HG02798 (cell line): ENCODE data around the gene PARVG.
"Not testable (repeated sequence)": the region's sequence is repeated elsewhere in the genome, so short reads cannot be mapped to it uniquely, and the experiment has no call there.

Source experiments
- ATAC-seq: cut with Tn5 transposase; IDR thresholded peaks from one replicate; pipeline ENCODE4 v1.9.1; 2021; ENCODE audit warnings: mild to moderate bottlenecking; ENCODE audit not compliant: unreplicated experiment, poor library complexity

Gene PARVG

DNA sequence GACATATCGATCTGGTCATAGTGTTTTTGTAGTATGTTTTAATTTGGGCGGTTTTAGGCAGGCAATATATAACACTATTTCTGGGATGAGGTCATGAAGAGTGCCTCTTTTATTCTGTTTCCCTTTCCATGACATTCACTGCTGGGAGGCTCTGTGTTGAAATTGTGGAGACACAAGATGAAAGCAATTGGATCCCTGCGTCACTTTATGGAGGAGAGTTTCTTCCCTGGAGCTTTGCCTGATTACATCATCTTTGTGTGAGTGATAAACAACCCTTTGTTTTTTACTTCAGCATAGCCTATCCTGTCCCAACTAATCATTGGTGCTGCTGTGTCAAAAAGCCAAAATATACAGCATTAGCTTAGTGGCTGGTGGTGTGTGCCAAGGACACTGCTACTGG lies 48.6 kb downstream of the PARVG start:
- no peak for ATAC-seq

DNA sequence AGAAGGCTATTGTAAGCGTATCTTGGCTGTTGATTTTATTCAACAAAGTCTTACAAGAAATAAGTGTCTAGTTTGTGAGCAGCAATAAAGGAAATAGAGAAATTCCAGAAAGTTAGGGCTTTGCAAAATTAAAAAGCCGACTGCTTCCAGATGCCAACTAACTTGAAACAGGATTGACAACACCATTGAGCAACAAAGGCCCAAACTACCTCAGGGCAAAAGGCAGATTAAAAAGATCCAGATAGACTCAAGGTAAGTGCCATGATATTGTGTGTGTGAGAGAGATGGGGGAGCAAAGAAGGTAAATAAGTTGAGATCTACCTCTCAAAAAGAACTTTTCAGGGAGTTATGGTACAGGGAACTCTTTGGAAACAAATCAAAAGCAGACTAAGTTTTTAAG lies 49.1 kb downstream of the PARVG start:
- no peak for ATAC-seq

DNA sequence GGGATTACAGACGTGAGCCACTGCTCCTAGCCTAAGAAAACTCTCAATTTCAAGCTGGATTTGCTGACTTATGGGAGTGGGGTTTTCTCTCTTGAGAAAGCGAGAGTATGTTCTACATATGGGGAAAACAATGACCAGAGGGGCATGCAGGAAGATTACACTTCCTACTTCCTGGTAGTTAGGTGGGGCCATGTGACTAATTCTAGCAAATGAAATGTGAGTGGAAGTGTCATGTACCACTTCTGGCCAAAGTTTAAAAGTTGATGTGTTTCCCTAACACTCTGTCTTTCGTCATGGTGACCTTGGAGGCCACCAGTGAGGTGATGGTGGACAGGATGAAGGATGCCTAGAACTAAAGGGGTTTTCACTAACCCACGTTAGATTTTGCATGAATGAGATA lies 50.5 kb downstream of the PARVG start:
- ATAC-seq, result no peak

DNA sequence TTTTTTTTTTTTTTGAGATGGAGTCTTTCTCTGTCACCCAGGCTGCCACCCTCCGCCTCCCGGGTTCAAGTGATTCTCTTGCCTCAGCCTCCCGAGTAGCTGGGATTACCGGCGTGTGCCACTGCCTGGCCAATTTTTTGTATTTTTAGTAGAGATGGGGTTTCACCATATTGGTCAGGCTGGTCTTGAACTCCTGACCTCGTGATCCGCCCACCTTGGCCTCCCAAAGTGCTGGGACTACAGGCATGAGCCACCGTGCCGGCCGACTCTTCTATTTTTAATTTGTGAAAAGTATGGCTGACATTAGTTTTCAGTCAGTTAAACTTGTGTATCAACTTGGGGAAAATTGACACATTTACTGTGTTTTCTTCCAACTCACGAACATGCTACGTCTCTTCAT lies 53.6 kb downstream of the PARVG start:
- ATAC-seq, result not testable (repeated sequence)

DNA sequence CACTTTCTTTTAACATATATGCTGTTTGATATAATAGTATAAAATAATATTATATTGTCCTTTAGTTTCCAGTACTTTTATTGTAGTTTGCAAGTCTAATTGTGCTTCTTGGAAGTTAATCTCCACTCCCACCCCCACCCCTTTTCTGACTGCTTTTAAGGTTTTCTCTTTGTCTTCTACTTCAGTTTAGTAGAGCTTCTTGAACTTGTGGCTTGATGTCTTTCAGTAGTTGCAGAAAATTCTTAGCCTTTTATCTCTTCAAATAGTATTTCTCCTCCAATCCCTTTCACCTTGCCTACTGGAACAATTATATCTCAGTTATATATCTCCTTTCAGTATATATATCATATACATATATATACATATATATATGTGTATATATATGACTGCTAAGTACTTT lies 56.6 kb downstream of the PARVG start:
- no peak for ATAC-seq

DNA sequence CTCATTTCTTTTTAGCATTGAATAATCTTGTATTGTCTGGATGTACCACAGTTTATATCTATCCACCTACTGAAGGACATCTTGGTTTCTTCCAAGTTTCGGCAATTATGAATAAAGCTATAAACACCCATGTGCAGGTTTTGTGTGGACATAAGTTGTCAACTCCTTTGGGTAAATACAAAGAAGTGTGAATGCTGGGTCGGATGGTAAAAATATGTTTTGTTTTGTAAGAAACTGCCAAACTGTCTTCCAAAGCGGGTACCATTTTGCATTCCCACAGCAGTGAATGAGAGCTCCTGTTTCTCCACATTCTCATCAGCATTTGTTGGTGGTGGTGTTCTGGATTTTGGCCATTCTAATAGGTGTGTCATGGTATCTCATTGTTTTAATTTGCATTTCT lies 60.4 kb downstream of the PARVG start:
- ATAC-seq, result not testable (repeated sequence)

DNA sequence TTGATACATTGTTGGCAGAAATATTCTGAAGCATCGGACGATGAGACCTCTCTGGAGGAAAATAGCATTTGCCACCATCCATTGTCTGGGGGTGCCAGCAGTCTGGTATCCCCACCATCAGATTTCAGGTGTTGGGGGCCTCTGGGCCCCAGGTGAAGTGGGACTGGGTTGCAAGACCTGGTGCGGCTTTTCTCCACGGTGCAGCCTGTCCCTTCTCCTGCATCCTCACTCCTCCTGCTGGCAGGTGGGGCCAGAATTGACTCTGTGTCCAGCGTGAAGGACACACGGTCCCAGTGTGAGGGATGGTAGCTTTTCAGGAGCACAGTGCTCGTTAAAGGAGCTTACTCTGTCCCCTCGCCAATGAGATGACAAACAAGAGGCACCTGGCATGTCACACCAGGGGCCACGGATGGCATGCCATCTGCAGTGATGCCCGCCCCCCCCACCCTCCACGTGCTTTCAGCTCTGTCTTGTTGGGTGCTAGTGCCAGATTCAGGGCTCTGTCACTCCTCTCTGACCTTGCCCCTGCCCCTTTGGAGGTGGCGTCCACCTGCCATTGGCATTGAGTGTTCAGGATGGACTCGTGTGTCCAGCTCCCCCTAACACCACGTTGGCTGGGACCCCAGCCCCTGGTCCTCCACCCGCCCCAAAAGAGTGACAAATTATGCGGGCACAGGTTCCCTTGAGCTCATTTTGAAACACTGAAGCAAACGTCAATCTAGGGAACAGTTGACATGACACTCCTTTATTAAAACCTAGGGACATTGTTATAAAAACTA lies 62.4 kb downstream of the PARVG start:
- ATAC-seq, result no peak

DNA sequence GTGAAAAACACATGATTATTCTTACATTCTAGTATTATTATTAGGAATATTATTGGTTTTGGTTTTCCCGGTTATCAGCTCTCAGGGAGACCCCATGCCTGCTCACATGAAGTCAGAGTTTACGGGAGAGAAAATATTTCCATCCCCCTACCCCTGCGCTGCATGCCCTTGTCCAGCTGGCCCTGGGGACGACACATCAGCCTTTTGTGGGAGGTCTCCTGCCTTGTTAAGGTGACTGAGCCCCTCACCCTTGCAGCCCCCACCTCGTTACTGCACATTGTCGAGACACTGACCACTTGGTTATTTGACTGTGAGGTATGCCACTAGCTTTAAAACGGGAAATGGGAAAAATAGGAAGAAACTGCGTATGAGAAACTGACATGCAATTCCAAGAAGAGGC lies 63.0 kb downstream of the PARVG start:
- ATAC-seq, result no peak

DNA sequence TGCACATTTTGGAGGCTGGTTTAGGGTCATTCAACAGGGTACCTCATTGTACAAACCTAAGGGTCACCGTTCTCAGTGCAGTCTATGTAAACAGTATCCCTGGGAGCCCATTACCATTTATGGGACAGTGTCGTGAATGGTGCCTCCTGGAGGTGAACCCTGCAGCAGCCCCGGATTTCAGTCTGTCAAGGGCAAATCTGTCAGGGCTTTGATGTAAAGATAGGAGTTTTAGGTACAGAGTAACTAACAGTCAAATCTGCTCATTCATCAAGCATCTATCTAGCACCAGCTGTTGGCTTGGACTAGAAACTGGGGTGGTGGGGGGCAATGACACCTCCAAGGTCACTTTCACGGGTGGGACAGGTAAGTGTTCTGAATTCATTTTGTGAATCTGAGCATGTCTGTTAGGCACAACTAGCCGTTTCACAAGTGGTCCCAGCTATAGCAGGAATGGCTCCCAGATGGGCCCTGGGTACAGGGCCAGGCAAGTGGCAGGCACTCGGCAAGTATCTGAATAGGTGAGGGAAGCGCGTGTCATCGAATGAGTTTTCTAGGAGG lies 63.6 kb downstream of the PARVG start:
- ATAC-seq, result no peak

DNA sequence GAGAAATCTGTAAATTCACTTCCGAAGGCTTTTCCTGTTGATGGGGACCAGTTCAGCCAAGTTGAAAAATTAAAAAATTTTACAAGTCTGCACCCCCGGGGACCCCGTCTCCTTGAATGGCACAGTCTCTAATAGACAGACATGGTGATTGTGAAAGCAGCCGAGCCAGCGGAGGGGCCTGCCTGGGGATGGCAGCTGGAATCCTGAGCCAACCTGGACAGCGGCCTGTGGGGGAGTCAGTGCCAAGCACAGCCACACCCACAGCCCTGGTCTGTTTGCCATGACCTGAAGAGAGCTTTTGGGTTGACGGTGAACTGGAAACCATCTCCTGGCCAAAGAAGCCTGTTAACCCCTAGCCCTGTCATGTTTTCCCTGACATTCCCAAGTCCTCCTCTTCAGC lies 64.7 kb downstream of the PARVG start:
- no peak for ATAC-seq

DNA sequence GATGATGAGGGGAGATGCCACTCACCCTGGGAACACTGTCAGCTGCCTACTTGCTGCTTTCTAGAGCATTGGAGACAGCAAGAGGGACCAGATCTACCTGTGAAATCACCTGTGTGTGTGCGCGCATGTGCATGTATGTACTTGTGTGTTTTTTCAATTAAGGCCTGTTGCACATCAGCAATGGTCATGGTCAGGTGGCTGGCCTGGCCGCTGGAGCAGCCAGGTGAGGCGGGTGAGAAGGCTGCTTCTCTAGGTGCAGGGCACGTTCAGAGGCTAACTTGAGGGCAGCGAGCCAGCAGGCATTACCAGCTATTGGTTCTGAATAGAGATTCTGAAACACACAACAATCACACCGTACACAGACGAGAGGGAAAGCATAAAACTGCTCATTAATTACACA lies 65.1 kb downstream of the PARVG start:
- no peak for ATAC-seq

DNA sequence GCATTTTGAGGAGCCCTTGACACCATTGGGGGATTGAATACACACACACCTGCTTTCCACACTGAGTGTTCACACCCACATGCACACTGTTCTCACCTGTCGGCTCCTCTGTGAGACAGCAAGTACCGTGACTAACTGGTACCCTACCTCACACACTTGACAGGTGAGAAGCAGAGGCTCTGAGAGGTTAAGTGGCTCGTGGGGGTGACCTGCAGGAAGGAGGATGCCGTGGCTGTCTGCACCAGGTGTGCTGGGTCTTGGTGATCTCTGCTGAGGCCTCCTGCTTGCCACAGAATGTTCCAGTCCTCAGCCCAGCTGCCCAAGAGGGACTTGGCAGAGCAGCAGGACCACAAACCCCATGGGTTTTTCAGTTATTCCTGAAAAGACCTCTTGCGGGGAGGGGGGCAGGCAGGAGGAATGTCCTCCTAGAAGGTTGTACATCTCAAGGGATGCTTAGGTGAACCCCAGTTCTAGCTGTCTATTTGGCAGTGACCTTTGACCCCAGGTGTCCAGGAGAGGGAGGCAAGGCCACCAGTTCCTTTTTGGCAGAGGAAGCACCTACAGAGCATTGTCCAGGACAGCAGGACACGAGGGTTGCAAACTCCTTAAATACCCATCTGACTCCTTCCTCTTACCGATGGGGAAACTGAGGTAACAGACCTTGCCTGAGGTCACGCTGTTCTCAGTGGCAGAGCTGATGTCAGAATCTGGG lies 66.0 kb downstream of the PARVG start:
- ATAC-seq, result no peak

DNA sequence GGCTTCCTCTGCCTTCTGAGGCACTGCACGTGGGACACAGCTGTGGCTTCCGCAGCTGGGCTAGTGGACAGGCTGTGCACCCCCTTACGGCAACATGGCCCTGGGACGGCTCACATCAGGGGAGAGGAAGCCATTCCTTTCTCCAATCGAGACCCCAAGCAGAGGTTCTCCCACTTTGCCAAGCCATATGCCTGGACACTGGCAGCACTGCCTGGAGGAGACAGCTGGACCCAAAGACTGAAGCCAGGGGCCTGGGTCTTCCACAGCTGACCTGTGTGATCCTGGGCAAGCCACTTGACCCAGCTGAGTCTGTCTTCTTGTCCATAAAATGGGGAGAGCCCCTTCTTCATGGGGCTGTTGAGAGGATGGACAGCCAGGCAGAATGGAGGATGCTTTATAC lies 66.6 kb downstream of the PARVG start:
- ATAC-seq, result no peak

DNA sequence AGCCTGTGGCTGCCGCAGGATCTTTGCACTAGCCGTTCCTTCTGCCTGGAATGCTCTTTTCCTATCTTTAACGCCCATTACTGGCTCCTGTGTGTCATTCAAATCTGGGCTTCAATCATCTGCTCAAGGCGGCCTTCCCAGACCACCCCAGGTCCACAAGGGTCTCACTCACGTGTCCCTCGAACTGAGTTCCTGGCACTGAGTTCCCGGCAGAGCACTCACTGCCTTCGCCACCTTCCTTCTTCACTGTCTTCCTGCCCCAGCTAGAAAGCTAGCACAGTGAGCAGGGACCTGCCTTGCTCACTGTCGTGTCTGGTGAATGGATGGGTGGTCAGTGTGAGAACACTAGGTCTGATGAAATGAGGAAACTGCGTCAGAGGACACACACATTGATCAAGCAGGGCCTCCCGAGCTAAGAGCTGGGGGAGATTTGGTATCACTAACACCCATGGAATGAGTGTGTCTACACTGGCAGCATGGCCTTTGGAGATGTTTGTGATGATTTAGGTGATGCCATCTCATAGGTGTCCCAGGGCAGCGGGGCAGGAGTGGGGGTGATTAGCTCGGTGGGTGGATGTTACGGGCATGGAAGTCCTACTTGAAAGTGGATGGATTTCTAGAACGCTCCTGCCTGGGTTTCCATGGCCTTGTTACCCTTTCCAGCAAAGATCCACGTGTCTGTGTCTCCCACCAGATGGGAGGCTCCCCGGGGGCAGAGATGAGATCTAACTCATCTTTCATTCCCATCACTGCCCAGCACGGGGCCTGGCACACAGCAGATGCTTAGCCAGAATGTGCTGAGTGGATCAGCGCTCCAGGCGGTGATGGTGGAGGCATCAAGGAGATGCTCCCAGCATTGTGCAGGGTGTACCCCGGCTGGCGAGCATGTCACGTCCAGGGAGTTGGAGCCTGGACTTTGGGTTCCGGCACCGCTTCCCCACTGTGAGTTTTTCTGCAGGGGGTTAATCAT lies 67.5 kb downstream of the PARVG start:
- no peak for ATAC-seq

DNA sequence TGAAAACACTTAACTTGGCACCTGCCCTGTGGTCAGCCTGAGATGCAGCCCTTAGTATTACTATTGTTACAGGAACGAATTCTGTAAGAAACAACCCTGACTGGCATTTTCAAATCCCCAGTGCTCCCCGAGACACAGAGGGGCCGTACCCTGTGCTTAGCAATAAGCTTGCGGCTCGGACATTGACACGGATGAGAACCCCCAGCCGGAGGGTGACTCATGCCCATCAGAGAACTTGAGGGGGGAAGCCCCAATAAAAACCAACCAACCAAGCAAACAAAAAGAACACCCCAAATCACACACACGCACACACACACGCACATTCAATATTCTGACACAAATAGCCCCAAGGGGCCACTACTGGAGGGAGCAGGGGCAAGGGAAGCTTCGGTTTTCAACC lies 68.2 kb downstream of the PARVG start:
- no peak for ATAC-seq

DNA sequence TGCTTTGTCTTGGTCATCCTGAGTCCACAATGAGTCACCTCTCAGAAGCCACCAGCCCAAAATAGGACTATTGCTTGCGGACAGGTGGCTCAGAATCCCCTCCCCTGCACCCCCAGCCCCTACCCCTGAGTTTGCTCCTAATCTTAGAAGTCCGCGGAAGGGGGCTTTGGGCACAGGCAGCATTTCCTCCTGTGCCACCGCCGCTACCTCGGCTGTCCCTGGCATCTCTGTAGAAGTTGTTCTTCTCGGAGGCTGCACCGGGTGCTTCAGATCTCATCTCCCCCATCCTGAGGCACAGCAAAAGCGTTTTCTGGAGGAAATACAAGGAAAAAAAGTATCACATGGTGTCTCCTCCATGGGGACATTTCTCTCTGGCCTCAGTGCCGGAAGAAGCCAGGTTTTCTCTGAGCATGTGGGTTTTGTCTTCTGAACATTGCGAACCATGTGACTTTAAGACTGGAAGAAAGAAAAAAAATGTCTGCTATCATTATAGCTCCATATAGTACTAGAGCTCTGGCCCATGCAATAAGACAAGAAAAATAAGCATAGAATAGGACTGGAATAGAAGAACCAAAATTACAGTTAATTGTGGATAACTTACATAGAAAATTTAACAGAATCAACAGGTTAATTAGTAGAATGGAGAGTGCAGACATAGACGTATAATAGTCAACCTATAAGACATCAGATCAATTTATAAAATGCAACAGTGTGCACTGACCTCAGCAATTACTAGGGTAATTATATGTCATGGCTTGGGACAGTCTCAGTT lies 68.8 kb downstream of the PARVG start:
- no peak for ATAC-seq

DNA sequence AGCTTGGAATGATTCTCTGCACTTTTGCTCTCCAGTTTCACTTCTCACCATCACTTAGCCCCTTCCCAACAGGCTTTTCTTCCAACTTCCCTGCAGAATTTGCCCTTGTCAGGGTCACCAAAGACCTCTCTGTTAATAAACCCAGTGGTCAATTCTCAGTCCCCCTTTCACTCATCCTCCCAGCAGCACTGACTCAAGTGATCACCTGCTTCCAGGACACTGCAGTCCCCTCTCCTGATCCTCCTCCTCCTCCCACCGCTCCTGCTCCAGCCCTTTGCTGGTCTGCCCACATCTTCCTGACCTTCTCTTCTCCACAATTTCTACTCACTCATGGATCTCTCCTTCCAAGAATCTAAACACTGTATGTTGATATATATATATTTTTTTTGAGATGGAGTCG lies 74.1 kb downstream of the PARVG start:
- no peak for ATAC-seq

DNA sequence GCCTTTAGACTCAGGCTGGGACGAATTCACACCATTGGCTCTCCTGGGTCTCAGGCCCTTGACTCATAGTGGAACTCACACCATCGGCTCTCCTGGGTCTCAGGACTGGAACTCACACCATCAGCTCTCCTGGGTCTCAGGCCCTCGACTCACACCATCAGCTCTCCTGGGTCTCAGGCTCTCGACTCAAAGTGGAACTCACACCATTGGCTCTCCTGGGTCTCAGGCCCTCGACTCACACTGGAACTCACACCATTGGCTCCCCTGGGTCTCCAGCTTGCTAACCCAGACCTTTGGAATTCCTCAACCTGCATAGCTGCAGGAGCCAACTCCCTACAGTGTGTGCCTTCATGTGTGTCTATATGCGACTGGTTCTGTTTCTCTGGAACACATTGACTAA lies 75.4 kb downstream of the PARVG start:
- no peak for ATAC-seq

DNA sequence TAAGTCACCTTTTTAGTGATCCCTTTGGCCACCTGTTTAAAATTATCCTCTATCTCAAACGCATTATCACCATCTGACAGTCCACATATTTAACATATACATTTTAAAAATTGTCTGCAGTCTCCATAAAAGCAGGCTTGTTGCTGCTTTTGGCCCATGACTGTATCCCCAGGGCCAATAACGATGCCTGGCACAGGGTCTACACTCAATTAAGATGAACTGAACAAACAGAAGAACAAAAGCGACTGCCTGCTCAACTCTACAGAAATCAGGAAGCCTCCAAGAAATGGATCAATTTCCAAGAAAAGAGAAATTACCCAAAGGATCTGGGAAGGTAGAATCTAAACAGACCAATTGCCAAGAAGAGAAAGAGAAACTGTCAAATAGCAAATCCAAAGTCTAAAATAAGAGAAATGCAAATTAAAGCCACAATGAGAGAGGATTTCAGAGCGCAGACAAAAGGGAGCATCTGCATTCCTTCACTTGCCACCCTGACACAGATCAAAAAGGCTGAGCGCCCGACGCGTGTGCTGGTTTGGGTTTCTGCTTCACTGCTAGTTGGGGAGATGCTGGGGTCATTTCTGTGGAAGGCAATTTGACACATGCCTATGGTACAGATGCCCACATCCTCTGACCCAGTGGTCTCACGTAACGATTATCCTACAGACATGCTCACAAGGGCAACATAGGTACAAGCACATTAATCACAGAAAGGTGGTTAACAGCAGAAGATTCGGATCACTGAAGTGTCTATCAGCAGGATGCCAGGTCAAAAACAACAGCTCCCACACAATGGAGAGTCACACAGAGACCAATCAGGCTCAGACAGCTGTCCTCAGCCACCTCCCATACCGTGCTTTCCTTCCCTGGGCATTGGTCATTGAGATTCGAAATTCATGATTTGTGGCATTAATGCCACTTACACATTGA lies 76.1 kb downstream of the PARVG start:
- no peak for ATAC-seq
